Right forelimb (tissue), 1 donor: Measurements from ENCODE around the gene SH3GLB2.
"Not testable (repeated sequence)": the region's sequence is repeated elsewhere in the genome, so short reads cannot be mapped to it uniquely, and the experiment has no call there.

Experiments used
- DNase-seq: peaks from one replicate; pipeline ENCODE4 v3.0.0-alpha.2; 2018

Gene SH3GLB2

DNA sequence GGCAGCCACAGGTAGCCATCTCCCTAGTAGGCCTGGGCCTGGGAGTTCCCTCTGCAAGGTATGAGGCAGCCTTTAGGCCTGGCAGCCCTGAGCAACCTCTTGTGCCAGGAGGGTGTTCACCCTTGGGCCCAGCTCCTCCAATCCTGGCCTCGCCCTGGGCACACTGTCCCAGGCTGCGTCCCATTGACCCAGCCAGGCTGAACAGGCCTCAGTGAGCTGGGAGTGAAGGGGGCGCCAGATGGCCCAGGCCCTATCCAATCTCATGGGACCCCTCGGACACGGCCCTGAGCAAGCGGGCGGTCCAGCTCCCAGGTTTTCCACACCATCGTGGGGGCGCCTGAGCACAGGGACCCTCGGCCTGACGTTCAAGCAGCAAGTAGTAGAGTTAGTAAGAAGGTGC is 14.5 kb downstream of the SH3GLB2 start:
- no peak for DNase-seq

DNA sequence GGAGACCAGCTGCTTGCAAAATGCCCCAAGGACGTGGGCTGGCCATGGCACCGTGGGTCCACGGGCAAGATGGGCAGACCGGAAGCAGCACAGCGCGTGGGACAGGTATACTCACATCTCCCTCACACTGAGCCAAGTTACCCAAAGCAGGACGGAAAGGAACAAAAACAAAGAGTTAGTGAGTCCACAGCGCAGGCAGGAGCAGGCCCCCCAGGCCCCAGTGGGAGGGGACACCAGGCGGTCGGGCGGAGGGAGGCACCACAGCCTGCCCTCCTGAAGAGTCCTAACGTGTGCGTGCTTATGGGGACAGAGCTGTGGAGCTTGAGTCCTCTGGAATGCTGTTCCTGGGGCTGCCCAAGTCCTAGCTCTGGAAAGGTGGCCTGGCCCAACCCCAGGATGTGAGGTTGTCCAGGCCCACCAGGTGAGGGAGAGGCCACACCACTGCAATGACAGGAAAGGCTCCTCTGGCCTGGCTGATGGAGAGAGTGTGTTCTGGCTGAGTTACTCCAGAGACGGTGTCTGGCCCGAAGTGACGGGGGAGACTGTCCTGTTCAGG is 15.2 kb downstream of the SH3GLB2 start:
- no peak for DNase-seq

DNA sequence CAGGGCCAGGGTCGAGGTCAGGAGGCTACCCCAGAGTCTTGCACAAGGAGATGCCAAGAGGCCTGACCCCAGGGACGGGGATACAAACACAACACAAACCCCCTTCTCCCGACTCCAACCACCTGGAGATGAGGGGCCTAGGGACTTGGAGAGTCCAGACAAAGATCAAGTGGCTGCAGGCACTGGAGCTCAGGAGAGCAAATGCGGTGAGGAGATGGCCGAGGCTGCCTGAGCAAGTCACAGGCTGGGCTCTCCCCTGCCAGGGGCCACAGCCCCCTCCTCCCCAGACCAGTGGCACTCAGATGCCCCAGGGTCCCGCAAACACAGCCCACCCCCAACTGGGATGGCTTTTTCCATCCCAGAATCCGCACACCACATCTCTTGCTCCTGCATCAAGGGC is 15.8 kb downstream of the SH3GLB2 start:
- DNase-seq, result no peak

DNA sequence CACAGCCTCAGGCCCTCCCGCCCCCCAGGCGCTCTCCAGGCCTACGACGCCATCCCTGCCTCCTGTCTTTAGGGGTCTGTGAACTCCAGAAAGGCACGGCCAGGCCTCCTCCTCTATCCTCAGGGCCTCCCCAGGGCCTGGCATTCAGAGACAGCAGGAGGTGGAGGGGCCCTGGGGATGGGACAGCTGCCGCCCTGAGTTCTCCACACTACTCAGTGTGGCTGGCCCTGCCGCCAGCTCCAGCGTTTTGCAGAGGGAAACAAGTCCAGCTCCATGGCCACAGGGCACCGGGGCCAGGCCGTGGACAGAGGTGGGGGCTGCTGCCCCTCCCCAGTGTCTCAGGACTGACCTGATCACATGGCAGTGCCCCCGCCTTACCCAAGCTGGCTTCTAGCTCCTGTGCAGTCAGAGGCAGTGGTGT is 16.4 kb downstream of the SH3GLB2 start:
- no peak for DNase-seq

DNA sequence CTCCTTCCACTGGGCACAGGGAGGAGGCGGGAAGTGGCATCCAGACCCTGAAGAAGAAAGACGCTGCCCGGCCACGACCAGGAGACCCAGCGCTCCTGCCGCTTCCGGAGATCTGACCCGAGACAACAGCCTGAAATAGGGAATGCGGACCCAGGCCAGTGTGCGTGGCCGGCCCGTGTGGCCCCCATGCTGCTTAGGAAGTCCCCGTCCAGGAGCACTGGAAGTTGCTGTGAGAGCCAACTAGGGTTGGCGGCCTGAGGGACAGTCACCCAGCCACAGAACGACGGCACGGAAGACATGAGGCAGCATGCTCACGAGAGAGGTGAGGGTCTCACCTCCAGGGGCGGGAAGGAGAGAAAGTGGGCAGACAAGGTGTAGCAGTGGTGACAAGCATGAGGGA is 17.0 kb downstream of the SH3GLB2 start:
- DNase-seq, result no peak

DNA sequence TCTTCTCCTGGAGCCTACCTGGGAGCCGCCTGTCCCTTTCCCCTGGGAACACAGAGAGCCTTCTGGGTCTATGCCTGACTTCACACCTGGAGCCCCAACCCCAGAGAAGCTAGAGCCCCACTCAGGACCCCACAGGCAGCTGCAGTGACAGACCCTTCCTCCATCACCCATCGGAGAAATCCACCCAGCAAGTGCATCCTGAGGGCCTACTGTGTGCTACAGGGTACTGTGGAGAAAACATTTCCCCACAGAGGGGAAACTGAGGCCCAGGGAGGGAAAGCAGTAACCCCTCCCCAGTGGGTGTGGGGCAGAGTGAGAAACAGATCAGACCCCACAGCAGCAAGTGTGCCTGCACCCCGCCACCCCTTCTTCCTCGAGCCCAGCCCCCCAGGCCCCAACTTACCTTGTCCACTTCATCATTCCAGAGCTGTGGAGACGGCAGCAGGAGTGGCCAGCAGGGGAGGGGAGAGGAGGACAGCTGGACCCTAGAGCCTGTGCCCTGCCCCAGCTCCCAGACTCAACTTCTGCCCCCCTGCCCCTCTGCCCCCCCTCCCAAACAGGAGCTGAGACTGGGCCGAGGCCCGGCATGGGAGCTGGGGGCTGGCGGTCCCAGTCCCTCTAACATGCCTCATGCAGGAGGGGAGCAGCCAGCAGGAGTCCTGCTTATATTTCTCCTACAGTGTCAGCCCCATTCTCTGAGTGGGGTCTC is 17.7 kb downstream of the SH3GLB2 start:
- no peak for DNase-seq

DNA sequence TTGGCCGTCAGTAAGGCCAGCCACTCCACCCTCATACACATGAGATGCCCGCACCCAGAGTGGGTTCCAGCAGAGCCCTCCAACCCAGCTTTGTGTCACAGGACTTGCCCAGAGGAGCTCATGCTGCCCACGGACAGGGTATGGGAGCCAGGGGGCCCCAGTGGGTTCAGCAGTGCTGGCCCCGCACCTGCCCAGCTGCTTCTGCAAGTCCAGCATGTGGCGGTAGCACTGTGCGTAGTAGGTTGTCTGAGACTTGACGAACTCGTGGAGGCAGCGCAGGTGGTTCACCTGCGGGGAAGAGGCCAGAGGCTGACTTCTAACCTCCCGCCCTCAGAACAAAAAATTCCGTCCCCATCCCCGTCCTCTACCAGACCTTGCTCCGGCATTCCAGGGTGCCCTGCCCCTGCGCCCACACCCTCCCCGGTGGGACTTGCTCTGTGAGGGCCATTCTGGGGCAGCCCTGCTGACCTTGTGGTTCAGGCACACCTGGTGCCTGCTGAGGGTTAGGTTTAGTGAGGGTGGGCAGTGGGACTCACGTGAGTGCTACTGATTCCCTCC is 18.5 kb downstream of the SH3GLB2 start:
- DNase-seq, result no peak

DNA sequence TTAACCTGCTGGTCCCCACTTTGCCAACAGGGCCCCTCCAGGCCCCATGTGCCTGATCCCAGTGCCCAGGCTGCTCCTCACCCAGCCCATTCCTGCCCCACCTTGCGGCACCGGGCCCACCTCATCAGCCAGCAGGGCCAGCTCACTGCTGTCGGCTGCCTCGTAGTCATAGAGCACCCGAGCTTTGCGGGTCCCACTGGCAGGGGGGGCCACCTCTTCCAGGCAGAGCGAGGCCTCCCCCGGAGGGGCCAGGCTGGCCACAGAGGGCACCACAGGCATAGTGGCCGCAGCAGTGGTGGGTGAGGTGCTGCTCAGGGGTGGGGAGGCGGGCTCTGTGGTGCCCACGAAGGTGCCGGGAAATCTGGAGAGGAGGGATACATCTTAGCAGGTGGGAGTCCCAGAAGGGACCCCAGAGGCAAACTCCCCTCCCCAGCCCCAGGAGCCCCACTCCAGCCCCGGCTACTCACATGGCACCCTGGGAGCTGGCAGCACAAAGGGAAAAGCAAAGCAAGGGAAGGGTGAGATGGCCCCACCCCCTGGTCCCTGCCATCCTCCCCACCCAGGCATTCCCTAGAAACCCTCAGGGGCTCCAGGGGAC is 19.0 kb downstream of the SH3GLB2 start:
- DNase-seq, result no peak

DNA sequence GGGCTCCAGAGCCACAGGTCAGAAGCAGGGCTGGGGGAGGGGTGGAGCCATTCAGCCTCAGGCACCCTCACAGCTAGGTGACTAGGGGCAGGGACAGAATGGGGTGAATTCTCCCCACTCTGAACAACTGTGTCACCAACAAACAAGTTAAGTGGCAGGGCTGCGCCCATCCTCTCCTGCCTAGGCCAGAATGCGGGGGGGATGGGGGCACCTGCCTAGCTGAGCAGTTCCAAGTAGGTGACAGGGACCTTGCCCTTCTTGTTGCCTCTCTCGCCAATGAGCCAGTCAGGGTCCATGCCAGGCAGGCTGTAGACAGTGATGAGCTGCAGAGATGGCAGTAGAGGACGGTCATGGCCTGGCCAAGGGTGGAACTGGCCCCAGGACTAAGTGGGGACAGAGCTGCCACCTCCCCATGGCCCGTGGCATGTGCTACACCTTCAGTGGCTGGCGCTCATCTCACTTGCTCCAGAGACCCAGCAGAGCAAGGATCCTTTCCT is 19.6 kb downstream of the SH3GLB2 start:
- no peak for DNase-seq

DNA sequence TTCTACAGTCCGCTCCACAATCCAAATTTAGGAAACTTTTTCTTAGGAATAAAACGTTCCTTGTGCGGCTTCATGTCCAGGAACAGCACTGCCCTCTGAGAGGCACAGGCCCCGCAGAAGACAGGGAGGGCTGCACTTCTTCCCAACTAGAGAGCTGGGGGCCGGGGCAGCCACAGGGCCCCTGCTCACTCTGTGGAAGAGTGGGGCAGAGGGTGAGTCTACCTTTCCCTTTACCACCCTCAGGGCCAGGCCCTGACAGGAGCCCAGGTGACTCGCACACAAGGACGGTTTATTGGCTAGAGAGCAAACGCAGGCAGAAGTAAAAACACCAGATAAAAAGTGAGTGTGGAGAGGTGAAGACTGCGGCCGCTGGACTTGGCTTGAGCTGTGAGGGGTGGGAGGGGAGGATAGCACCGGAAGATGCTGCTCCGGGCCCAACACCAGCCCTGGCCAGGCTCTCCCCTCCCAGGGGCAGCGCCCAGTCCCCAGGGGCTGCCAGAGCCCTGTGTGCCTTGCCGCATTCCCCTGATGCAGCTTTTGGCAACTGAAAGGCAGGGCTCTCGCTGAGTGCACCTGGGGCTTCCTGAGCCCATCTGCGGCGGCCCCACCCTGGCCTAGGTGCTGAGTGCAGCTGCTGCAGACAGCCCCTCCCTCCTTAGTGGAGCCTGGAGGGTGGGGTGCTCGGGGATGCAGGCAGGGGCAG is 20.2 kb downstream of the SH3GLB2 start:
- DNase-seq, result no peak

DNA sequence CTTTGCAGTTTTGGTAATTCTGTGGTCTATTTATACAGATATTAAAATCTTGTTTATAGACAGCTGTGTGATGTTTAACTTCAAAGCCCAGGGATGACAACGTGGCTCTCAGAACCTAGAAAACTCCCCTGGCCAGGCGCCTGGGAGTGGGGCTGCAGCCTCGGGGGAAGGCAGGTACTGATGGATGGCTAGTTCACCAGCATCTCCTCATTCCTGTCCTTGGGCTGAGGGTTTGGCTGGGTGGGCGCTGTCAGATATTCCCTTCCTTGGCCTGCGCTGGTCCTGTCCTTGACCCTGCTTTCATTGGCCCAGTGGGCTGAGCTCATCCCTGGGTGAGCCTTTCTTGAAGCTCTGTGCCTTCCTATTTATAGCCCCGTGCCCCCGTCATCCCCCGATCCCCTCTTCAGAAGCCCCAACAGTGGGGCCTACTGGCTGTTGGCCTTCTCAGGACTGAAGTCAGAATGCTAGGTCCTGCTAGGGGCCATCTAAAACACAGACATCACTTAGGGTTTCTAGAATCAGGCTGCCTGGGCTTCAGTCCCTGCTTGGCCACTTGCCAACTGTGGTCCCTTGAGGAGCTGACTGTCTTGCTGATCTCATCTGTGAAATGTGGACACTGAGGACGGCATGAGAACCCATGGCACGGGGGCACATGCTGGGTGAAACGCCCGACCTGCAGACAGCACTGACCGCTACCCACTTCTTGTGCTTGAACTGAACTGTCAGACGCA is 20.9 kb downstream of the SH3GLB2 start:
- DNase-seq, result no peak

DNA sequence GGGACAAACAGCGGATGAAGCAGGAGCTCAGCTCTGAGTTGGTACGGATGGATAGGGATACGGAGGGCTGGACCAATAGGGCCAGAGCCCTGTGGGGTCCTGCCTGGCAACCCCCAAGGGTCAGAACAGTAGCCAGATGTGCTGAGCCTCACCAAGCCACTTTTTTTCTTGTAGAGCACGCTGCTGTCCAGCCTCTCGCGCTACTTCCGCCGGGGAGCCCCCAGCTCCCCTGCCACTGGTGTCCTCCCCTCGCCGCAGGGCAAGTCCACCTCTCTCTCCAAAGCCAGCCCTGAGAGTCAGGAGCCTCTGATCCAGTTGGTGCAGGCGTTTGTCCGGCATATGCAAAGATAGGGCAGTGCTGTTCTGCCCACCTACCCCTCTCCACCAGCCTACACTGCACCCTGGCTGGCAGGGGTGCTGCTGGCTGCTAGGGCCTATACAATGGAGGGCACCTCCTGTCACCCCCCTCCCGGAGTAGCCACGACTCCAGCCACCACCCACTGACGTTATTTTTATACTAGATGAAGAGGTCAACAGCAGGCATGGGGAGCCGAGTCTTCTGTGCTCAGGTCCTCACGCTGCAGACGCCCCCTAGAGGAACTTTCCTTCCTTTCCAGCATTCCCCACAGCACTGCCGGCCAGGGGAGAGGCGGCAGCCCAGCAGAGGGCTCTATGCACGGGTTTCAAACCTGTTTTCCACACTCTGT is 21.6 kb downstream of the SH3GLB2 start:
- DNase-seq, result peak; percentile 64

DNA sequence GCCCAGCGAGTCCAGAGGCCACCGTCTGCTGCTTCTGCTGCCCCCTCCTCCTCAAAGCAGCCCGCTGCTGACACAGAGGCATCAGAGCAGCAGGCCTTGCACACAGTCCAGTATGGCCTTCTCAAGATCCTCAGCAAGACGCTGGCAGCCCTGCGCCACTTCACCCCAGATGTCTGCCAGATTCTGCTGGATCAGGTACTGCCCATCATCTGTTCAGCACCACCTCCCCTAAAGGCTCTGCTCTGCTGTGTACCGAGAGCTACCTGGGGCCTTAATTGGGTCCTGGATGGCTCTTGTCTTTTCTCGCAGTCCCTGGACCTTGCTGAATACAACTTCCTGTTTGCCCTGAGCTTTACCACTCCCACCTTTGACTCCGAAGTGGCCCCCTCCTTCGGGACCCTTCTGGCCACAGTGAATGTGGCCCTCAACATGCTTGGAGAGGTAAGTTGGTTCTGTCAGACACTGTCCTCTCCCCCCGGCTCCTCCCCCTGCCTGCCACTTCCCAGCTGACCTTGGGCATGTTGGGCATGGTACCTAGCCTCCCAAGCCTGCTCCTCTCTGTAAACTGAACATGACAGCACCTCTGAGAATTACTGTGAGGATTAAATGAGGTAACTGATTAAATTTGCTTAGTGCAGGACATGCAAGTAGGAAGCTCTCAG is 22.7 kb downstream of the SH3GLB2 start:
- no peak for DNase-seq

DNA sequence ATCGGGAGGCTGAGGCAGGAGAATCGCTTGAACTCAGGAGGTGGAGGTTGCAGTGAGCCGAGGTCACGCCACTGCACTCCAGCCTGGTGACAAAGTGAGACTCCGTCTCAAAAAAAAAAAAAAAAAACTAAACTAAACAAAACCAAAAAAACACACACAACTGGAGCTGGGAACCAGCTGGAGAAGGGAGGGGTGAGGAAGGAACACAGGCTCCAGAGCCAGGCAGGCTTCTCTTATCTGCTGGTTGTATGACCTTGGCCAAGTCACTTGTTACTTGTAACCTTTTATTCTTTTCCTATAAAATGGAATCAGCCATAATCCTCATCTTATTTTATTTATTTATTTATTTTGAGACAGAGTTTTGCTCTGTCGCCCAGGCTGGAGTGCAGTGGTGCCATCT is 24.0 kb downstream of the SH3GLB2 start:
- DNase-seq, result not testable (repeated sequence)

DNA sequence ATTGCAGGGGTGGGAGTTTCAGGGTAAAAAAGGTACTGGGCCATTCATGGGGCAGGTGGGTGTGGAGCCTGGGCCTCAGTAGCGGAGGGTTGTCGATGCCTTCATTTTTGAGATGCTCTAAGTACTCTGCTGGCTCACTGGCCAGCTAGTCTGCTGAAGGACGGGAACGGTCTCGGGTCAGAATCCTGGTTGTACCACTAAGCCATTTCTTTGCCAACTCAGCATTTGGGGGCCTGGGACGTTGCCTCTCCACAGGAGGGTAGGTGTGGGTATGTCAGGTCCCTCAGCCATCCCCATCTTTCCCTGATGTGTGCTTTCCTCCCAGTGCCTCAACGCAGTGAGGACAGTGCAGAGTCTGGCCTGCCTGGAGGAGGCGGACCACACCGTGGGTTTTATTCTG is 25.1 kb downstream of the SH3GLB2 start:
- DNase-seq, result no peak

DNA sequence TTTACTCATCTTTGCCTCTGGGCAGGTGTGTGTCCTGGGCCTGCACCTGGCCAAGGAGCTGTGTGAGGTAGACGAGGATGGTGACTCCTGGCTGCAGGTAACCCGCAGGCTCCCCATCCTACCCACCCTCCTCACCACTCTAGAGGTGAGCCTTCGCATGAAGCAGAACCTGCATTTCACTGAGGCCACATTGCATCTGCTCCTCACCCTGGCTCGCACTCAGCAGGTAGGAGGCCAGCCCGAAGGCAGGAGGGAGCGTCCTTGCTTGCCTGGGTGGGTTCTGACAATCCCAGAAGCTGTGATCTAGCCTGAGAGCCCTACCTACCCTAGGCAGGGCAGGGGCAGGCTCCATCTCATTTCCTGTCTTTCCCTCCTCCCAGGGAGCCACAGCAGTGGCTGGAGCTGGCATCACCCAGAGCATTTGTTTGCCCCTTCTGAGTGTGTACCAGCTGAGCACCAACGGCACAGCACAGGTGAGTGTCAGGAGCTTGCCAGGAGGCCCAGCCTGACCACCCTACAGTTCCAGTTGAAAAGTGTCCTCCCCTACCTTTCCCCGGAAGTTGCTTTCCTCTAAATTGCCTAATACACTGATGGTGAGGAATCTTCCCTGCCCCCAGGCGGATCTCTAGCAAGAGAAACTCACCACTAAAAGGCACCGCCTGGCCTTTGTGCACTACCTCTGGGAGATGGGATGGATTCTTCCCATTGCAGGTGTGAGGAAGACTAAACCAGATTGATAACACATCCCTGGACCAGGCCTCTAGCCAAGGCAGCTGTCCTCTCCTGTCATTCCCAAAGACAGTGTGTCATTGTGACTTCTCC is 26.4 kb downstream of the SH3GLB2 start:
- DNase-seq, result no peak

DNA sequence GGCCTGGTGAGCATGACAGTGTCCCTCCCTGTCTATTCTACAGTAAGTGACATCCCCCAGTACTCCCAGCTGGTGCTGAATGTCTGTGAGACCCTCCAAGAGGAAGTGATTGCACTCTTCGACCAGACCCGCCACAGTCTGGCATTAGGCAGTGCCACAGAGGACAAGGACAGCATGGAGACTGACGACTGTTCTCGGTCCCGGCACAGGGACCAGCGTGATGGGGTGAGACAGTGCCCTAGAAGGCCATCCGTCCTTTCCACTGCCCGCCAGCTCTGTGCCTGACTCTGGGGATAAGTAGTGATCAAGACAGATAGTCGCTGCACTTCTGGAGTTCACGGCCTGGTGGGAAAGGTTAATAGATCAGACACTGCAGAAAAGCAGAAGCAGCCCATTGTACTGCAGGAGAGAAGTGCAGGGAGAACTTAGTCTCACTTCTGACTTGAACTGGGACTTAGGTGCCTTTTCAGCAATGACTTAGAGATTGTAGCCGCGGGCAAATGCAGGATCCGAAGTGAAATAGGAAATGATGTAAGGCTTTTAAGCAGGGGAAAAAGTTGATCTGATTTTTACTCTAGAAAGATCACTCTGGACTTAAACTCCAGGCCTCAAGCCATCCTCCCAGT is 28.4 kb downstream of the SH3GLB2 start:
- no peak for DNase-seq

DNA sequence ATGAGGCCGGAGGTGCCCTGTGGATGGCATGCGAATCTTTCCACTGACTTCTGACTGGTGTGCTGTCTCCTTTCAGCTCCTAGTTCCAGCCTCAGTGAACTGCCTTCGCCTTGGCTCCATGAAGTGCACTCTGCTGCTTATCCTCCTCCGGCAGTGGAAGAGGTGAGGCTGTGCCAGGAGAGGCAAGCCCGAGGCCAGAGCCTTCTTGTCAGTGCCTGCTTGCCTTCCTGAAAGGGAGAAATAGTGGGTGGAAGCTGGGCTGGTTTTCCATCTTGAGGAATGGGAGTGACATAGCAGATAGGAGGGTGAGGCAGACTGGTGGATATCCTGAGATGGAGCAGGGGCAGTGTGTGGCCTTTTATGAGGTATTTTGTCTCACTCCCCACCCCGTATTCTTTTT is 29.7 kb downstream of the SH3GLB2 start:
- DNase-seq, result no peak

DNA sequence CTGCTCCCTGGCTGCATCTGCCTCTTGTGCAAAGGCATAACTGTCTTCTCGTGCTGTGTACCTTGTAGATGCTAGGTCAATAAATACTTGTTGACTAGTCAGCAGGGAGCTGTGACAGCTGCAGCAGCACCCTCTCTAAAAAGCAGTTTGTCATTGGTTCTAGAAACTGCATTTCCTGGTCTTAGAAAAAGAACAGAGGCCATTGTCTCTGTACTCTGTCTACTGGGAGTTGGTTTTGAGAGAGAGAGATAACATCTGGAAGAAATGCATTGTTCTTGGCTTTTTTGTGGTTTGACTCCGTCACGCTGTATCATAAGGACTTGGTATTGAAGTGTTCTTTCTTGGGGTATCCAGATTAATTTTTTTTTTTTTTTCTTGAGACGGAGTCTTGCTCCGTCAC is 32.3 kb downstream of the SH3GLB2 start:
- DNase-seq, result no peak

DNA sequence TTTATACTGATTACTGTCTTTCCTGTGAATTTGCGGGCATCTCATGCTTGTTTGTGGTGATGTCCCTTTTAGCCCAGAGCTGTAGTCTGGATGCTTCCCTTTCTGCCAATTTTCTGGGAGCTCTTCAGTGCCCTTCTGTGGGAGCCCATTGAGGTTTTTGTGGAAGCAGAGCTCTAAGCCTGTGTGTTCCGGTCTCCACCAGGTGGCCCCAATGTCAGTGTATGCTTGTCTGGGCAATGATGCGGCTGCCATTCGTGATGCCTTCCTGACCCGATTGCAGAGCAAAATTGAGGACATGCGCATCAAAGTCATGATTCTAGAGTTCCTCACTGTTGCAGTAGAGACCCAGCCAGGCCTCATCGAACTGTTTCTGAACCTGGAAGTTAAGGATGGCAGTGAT is 35.1 kb downstream of the SH3GLB2 start:
- DNase-seq, result no peak
